ENCODE measurements around the gene LRRN3. TPM values are rescaled to one million over a fixed set of nuclear protein-coding genes. Genes with fewer than 3 reads are reported as not detected.

The LRRN3 gene
- 0.06 to 0.17 TPM (median 0.07 TPM) in 5 replicates for total RNA-seq (2022; extraction: Qiagen RNA extraction; ENCODE audit: low read depth)

GRCh38 chr7:111090846-111091245 is at the start of gene LRRN3:
LRRN3 (plus strand) TSS chr7:111091127; CDS start chr7:111122773, 31,646 bp downstream.

